GM21381 (cell line): ENCODE measurements around the gene SFXN4.
"Not testable (repeated sequence)": the region's sequence is repeated elsewhere in the genome, so short reads cannot be mapped to it uniquely, and the experiment has no call there.

Experiments
- ATAC-seq: cut with Tn5 transposase; IDR thresholded peaks from one replicate; pipeline ENCODE4 v1.9.1; 2021; ENCODE audit warnings: mild to moderate bottlenecking, moderate library complexity; ENCODE audit not compliant: unreplicated experiment

The SFXN4 gene

DNA sequence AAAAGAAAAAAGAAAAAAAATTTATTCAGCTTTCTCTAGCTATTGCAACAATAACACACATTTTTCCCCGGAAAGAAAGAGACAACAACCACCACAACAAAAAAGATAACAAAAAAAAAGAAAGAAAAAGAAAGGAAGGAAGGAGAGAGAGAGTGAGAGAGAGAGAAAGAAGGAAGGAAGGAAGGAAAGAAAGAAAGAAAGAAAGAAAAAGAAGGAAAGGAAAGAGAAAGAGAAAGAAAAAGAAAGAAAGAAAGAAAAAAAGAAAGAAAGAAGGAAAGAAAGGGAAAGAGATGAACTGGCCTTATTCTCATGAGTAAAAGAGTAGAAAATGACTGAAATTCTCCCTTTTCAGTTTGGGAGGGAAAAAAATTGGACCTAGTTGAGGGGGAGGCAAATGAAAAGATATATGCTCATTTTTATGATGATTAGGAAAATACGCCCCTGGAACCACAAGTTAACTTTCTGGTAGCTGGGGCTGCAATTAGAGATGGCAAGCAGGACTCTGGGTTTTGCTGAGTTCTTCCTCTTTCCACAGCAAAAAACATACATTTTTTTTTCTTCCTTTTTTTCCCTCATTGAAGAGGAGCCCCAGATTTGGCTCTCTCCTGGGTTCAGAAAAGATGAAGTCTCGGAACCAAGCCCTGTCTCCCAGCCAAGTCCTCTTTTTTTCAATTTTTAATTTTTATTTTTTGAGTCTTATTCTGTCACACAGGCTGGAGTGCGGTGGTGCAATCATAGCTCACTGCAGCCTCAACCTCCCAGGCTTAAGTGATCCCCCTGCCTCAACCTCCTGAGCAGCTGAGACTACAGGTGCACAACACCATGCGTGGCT lies 25.7 kb upstream of the SFXN4 start:
- ATAC-seq, result no peak

DNA sequence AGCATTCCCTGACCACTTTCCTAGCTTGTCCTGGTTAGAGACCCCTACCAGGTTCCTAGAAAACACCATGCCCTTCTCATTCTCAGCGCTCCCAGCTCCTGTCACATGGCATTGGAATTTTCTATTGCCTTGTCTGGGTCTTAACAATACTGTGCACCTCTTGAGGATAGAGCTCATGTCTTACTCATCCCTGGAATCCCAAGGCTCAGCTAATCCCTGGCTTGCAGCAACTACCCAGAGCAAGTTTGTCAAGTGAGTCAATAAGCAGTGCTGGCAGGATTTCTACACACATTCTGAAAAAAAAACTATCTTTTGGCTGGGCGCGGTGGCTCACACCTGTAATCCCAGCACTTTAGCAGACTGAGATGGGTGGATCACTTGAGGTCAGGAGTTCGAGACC lies 24.8 kb upstream of the SFXN4 start:
- ATAC-seq, result no peak

DNA sequence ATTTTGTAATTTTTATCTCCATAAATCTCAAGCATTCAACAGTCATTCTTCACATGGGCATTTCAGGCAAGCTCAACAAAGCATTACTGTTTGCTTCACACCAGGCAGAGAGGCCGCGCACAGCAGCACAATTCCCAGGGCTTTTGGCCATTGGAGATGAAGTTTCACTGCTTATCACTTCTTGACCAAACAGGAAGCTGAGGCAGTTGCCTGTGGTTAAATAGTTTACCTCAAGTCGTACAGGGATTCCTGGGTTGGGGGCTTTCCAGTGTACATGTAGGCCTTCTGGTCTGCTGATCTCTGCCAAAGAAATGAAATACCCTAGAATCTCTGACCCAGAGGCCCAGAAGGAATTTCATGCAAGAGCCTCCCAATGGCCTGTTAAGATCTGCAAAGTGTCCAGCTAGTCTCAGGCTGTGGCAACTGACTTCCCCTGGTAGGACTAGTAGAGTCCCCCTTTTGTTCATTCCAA lies 24.3 kb upstream of the SFXN4 start:
- peak; percentile 69 for ATAC-seq

DNA sequence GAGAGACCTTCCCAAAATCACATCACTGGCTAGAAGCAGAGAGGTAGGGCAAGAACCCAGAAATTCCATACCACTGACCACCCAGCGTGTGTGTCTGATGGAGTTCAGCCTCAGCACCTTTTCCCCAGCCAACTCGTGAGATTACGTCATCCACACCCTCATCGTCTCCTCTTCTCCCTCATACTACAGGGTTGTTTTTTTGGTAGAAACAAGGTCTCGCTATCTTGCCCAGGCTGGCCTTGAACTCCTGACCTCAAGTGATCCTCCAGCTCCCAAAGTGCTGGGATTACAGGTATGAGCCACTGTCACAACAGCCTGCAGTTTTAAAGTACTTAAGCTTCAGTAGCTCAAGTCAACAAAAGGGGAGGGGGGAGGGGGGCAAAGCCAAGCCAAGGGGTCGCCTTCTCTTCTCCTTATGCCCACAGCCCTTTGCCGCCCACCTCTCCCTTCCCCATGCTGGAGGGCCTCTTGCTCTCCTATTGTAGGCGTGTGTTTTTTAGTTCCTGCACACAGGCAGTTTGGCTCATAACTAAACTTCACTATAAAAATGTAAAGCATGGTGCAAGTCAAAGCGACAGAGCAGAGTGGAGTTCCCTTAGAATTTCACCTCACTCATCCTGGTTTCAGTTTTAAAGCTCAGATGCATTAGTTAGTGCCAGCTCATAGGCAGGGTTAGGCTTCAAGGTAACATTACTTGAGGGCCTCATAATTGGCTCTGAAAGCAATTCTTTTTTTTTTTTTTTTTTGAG lies 18.3 kb upstream of the SFXN4 start:
- no peak for ATAC-seq

DNA sequence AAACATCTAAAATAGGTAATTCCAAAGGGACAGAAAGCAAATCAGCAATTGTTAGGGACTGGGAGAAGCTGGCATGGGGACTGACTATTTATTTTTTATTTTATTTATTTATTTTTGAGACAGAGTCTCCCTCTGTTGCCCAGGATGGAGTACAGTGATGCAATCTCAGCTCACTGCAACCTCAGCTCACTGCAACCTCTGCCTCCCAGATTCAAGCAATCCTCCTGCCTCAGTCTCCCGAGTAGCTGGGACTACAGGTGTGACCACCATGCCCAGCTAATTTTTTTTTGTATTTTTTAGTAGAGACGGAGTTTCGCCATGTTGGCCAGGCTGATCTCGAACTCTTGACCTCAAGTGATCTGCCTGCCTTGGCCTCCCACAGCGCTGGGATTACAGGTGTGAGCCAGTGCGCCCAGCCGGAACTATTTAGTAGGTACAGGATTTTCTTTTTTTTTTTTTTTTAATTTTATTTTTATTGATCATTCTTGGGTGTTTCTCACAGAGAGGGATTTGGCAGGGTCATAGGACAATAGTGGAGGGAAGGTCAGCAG lies 15.4 kb upstream of the SFXN4 start:
- ATAC-seq, result not testable (repeated sequence)

DNA sequence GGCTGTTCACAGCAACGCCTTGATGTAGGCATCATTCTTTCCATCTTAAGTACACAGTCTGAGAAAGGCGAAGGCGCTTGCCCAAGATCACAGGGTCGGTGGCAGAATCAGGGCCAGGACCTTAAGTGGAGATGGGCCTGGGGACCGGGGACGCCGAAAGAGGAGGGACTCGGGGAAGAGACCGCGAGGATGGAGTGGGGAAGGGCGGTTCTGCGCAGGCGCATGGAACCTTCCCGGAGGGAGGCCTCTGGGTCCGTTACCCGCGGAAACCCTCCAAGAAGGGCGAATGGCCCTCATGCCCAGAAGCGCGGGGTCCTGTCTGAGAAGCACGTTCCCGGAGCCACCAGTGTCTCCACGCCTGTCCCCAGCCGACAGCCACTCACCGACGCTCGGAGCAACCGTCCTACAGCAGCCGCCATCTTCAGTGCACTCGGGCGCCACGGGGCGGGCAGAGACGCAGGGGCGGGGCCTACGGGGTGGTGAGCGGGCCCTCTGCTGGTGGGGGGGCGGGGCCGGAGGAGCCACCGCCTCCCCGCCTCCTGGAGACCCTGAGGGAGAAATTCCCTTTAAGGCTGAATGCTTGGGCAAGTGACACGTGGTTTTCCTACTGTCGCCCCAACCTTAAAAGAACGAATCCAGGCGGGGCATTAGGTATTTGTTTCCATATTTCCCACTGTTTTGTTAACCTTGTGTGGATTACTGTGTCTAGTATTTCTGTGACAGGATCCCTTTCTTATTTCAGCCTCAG lies 13.0 kb upstream of the SFXN4 start, which contains the start of gene PRDX3:
PRDX3 (minus strand) TSS at position 441 of the 748 bp plus-strand sequence; CDS start at position 419, 22 bp downstream.
- ATAC-seq, result peak; percentile 95

DNA sequence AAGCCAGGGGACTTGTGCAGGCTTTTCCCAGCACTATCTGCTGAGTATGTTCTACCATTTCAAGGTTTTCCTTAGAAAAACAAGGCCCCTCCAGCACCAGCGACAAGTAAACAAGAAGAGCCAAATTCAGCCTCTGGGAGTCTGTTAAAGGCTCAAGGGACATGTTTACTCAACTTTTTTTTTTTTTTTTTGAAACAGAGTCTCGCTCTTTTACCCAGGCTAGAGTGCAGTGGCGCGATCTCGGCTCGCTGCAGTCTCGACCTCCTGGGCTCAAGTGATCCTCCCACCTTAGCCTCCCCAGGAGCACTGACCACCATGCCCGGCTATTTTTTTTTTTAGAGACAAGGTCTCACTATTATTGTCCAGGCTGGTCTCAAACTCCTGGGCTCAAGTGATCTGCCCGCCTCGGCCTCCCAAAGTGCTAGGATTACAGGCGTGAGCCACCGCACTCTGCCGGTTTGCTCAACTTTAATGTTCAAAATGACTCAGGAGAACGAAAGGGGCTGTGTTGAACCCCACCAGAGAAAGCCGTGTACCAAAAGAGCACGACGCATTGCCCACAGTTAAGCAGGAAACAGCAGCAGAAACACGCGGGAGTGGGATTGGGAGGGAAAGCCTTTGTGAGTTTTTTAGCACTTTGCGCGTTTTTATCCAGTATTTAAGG lies 12.3 kb upstream of the SFXN4 start:
- peak; percentile 12 for ATAC-seq

DNA sequence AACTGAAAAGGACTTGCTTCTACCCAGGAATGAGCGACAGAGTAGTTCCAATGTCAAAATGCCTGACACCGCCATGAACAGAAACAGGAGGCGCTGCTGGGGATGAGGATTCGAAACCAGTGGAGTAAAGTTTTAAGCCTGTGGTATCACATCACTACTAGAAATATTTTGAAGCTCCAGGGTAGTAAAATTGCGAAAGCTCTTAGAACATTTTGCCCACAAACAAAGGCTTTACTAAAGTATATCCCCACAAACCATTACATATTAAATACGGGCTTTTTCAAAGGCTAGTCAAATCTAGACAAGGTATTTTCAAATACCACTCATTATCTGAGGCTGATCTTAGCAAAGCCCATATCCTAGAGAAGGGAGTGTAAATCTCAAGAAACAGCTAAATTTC lies 10.7 kb upstream of the SFXN4 start:
- ATAC-seq, result no peak

DNA sequence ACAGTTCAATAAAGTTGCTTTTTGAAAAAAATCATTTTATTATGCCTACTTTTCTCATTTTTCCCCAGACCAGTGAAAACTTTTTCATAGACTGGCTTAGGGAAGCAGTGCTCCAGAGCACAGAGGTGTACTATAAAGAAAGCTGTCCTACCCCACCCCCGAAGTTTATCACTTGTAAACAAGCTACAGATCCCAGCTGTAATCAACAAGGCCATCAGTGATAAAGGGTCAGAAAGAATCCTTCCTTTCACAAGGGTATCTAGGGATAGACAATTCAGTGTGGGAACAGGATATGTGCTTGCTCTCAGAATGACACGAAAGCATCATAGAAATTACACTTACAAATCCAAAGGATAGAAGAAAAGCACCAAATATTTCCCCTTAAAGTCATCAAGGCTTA lies 8.6 kb upstream of the SFXN4 start:
- ATAC-seq, result no peak

DNA sequence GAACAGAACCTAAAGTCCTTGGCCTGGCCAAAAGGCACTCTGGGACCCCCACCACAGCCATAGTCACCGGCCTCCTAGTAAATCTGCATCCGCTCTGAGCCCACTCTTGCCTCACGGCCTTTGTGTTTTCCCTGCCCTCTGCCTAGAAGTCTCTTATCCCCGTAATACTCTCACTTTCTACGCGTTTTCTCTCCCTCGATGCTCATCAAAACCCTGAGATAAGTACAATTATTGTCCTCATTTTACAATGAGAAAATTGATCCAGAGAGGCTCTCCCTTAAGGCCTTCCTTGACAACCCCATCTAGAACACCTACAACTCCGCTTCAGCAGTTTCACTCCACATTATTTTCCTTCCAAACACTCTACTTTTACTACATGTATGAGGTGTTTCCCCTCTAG lies 1.5 kb upstream of the SFXN4 start:
- ATAC-seq, result no peak

DNA sequence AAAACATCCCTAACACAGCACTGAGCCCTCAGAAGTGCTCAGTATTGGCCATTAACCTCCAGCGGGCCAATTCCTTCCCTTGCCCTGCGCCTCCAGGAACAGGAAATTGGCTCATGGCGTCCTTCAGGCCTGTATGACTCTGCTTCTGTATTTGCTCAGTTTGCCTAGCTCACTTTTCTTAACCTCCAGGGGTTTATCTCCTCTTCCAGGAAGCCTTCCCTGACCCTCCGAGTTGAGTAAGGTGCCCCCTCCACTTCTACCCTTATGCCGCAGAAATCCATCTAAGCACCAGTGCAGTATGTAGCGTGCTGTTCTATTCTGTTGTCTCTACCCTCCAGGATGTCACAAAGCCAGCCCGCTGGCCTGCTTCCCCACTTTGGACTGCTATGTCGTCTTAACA lies 1.1 kb upstream of the SFXN4 start:
- no peak for ATAC-seq

DNA sequence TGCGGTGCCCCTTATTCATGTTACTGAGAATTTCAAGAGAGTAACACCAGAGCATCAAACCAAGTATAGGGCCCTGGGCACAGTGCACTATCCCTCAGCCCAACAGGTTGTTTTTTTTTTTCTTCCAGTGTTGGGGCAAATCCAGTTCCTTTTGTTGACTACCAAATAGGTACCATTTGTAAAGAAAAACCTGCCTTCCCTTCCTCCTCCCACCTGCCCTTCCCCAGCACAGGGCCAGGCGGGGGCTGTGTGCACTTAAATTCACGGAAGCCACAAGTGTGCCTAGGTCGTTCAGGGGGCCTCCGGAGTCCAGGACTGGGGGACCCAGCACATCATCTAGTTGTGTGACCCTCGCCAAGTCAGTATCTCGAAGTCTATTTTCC lies 595 bp upstream of the SFXN4 start:
- ATAC-seq, result peak; percentile 3

DNA sequence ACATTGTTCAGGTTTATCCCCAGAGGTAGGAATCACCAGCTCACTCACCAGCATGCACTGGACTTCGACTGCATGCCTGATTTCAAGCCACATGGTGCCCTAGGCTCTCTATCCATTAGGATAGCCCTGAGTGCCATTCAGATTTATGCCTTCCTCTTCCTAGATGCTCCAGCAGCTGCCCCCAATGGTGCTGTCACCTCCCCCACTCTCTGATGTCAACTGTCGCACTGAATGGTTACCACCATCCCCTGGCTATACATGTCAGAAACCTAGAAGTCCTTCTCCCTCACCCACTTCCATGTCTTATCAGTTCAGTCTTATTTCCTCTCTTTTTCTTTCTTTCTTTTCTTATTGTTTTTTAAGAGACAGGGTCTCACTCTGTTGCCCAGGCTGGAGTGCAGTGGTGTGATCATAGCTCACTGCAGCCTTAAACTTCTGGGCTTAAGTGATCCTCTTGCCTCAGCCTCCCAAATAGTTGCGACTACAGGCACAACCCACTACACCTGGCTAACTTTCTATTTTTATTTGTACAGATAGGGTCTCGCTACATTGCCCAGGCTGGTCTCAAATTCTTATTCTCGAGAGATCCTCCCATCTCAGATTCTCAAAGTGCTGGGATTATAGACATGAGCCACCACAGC lies 2.9 kb downstream of the SFXN4 start:
- no peak for ATAC-seq

DNA sequence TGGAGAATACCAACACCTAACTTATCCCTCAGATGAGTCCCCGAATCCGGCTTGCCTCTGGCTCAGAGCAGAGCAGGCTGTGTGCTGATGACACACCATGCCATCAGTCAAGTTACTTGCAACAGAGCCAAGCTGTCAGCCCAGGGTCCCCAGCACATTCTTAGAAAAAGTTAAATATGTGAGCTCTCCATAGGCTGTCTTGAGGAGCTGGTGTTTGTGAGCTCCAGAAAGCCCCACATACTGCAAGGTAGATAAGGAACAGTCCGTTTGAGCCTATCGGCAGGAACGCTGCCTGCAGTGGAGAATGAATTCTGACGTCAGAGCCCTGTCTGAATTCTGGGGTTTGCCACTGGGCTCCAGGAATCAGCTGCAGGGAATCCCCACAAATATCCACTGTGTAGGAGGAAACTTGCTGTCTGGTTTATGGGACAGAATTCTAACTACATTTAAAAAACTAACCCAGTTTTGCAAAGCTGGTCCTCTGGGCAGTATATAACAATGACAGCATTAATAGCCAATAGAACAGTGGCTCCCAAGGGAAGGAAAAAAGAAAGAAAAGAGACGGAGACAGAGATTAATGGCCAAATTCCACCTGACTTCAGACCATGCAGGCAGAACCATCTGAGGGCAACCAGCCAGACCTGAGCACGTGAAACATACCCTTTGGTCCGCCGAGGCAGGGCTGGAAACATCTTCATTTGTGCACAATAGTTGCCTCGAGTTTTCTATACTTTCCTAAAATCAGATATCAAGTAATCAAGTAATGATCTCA lies 3.6 kb downstream of the SFXN4 start:
- no peak for ATAC-seq

DNA sequence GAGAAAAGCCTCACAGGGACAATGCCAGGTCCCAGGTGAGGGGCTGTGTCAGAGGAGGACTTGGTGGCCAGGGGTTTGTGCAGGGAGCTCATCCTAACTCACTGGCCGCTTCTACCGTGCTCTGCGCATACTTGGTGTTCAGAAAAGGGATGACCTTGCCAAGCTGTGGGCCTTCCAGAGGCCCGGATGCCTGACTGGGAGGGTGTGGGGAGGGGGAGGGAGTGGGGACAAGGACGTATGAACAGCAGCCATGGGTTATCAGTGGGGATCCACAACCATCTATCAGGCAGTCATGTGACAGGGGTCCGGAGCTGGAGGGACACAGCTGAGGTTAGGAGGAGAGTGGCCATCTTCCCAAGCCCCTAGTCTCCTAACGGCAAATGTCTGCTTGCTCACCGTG lies 6.2 kb downstream of the SFXN4 start:
- ATAC-seq, result no peak

DNA sequence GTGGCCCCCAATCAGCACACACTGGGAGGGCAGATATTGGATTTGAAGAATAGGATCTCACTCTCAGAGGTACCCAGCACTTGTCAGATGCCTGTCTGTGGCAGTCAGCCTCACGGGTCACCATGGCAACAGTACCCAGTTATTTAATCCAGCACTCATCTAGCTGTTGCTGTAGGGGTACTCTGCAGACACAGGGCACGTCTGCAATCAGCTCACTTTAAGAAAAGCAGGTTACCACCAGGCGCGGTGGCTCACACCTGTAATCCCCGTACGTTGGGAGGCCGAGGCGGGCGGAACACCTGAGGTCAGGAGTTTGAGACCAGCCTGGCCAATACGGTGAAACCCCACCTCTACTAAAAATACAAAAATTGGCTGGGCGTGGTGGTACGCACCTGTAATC lies 11.9 kb downstream of the SFXN4 start:
- no peak for ATAC-seq

DNA sequence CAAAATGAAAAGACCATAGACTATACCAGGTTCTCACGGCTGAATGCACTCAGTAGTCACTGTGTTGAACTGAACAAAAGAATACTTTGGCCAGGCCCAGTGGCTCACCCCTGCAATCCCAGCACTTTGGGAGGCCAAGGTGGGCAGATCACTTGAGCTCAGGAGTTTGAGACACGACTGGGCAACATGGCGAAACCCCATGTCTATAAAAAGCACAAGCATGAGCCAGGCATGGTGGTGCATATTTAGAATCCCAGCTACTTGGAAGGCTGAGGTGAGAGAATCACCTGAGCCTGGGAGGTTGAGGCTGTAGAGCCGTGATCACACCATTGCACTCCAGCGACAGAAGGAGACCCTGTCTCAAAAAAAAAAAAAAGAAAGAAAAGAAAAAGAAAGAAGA lies 12.5 kb downstream of the SFXN4 start:
- no peak for ATAC-seq

DNA sequence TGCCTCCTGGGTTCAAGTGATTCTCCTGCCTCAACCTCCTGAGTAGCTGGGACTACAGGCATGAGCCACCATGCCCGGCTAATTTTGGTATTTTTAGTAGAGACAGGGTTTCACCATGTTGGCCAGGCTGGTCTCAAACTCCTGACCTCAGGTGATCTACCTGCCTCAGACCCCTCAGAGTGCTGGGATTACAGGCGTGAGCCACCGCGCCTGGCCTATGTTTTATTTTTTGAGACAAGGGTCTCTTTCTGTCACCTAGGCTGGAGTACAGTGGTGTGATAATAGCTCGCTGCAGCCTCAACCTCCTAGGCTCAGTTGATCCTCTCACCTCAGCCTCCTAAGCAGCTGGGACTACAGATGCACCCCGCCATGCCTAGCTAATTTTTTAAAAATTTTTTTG lies 13.9 kb downstream of the SFXN4 start:
- not testable (repeated sequence) for ATAC-seq

DNA sequence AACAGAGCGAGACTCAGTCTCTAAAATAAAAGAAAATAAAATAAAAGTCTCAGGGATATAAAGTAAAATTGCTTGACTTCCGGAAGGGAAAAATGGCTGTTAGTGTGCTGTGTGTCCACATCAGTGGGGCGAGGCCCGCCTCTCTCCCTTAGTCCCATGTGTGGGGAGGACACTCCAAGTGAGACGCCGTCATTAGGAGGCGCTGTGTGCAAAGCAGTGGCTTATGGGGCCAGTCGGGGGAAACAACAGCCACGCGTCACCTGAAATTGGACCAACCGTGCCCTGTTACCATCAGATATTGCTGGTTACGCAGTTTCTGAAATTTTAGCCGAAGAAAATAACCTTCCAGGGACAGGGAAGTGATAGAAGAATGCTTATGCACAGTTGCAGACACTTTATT lies 15.8 kb downstream of the SFXN4 start:
- no peak for ATAC-seq
